ENCODE data around the gene CA5A.
"Not testable (repeated sequence)": the region's sequence is repeated elsewhere in the genome, so short reads cannot be mapped to it uniquely, and the experiment has no call there.

CA5A gene

DNA sequence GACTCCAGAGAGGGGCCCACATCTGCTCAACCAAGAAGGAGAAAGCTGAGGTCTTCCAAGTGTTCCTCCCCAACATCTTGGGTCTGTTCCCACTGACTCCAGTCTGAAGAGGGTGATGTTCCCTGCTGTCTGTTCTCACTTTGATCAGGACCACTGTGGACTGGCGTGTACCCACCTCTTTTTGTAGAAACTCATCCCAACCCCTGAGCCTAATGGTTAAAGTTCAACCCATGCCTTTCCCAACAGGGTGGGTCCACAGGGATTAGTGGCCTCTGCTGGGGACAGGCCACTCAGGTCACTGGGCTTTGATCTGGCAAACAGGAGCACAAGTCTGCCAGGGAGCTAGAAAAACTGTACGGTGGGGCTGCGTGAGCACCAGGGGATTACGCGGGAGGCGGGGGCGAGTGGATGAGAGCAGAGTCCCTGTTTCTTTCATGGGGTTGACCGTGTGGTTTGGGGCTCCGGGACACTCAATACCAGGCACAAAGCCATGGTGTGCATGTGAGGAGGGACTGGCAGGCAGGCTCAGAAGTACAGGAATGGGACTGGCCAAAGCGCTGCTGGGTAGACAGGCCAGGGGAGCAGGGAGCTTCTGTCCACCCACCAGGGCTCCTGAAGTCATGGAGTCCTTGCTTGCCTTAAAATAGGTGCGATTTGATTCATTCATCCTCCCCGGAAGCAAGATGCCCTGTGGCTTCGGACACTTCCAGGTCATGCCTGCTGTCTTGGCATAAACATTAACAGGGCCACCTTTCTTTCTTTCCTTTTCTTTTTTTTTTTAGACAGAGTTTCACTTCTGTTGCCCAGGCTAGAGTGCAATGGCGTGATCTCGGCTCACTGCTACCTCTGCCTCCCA, at the start of gene CA5A:
Gene CA5A, minus strand, starts transcription at position 155 of the 856 bp plus-strand sequence. Its CDS starts 79 bp downstream, at position 76.
- DNase-seq (ENCODE audit: low read depth in 2 of 2) = no peak

DNA sequence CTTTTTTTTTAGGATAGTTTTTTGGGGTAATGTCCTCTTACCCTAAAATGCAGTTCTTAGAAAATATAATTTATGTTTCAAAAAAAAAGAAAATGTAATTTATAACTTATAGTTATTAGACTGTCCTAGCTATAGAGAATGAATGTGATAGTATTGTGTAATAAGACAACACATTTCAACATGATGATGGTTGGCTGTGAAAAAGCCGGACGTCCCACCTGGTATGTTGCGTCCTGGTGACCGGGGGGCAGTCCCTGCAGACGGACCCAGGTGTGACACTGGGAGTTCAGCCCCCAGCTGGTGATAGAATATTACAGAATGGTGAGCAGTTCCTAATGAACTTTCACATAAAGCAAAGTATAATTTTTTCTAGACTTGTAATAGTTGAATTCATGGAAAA, 49.2 kb upstream of the CA5A start:
- DNase-seq (ENCODE audit: low read depth in 2 of 2) = not testable (repeated sequence)

DNA sequence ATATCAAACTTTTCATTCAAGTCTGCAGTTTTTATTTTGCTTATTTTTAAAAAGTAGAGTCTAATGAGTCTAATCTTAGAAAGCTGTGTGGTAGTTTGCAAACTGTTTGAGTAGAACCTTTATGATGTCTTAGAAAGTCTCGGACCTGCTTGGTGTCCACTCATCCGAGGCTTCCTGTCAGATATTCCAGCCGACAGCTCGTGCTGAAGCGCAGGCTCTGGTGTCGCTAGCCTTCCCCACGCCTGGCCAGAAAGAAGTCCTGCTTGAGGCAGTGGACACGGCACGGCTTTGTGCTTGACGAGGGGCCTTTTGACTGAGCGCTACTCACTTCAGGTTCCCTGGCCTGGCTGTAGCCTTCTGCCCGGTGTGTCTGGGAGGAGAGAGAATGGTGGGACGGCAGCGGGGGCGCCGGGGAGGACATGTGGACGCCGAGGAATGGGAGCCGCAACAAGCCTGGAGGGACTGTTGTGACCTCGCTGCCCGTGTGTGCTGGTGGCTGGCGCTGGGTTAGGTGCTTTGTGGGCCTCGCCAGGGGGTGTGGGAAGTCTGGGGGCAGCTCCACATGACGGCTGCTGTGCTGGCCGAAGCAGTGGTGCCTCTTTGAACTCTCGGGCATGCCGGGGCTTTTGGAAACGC, 48.4 kb upstream of the CA5A start:
- no peak for DNase-seq (ENCODE audit: low read depth in 2 of 2)

DNA sequence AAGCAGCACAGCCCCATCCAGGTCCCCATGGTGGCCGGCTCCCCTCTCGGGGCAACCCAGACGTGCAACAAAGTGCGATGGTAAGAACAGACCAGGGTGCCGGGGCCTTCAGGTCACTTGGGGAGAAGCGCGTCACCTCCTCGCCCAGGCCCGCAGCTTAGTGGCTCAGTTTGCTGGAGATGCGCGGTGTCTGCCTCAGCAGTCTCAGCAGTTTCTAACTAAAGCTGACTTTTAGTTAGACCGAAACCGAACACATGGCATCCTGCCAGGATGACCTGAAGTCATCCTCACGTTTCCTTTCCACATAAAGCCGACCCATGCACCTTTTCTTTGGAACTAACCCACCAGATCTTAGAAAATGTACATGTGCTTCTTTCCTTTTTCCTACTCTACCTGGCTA, 47.9 kb upstream of the CA5A start:
- DNase-seq (ENCODE audit: low read depth in 2 of 2) = not testable (repeated sequence)

DNA sequence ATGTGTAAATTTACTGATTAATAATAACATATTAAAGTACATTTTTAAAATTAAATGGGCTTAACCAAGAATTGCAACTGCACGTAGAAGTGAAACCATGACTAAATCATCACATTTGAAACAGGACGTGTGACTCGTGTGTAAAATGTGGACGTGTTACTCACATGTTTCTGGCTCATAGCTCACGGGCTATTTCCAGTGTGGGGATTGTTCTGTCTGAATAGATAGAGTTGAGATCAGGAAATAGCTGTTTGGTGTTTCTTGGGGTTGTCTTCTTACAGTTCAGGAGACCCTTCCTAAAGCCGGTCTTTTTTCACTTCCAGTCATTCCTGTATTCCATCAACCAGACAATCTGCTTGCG, 47.4 kb upstream of the CA5A start:
- DNase-seq (ENCODE audit: low read depth in 2 of 2) = not testable (repeated sequence)

DNA sequence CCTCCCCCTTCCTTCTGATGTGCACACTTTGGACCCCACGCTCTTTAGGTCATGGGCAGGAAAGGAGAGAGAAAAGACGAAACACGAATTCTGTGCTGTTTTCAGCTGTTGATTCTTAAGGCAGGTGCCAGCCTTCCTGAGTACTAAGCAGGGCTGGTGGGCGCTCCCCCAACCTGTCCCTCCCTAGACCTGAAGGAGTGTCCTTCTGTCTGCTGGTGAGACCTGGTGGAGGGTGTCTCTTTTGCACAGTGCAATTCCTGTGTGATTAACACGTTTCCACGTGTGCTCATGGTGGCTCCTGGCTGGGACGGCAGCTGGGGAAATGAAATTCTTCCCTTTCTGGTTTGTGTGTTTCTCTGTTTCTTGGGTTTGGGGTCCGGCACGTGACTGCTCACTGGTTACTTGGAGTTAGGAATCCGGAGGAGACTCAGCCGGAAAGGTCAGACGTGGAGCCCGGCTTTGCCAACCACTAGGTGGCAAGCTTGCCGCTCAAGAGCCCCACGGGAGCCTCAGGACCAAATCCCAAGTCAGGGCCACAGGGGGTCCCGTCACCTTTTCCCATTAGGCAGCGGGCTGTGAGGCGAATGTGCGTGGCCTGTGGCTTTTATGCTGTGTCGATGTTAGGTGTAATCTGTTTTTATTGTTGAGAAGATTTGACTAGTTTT, 46.9 kb upstream of the CA5A start:
- DNase-seq (ENCODE audit: low read depth in 2 of 2) = not testable (repeated sequence)

DNA sequence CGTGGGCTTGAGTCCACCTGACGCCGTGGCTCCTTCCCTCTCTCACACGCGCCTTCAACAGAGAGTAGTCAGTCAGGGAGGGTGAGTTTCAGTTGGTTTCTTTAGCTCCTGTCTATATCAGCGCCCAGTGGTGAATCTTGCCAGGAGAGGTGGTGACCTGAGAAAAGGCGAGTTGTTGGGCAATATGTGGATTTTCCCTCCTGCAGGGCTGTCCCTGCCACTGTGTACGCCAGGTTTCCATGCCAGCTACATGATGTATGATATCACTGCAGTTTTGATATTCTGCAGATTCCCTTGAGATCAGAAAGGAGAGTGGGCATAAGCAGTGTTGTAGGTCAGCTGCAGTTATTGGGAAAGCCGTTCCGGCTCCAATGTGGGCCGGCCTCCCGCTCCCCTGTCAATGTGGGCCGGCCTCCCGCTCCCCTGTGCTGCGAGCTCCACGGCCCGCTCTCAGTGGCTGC, 46.3 kb upstream of the CA5A start:
- DNase-seq (ENCODE audit: low read depth in 2 of 2) = no peak

DNA sequence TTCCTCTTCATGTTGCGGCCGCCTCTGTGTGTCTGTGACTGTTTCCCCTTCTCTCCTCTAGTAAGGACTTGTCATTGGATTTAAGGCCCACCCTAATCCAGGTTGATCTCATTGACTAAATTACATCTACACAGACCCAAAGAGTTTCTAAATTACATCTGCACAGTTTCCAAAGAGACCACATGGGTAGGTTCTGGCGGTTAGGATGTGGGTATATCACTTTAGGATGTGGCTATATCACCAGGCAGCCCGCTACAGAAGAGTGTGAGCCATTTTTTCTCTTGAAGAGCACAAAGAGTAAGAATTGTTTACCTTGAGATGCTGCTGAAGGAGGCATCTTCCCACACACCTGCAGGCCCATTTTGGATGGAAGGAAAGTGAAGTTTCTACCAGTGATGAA, 45.0 kb upstream of the CA5A start:
- DNase-seq (ENCODE audit: low read depth in 2 of 2) = not testable (repeated sequence)

DNA sequence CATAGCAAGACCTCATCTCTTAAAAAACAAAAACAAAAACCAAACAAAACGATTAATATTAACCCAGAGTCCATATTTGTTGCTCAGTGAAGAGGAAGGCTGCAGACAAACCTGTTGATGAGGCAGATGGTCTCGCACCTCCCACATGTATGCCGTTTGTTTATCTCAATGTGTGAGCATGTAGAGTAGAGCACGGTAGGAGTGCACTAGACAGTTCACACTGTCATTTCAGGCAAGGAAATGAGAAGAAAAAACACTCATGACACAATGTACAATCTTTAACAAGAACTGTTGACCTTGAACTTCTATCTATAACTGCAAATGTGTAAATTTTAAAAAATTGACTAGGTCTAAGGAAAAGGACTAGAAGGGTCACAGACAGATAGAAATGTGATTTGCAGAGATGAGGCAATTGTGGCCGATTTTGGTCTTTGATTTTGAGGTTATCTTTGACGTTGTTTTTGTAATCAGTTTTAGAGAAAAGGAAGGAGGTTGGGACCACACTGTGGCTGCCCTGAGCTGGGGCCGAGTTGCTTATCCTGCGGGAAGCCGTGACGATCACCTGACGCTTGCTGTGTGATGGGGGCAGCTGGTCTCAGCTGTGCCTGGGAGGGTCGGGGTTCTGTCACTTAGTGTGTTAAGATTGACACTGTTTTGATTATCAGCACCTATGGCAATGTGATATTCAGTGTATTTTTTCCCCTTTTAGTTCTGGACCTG, 43.7 kb upstream of the CA5A start:
- DNase-seq (ENCODE audit: low read depth in 2 of 2) = not testable (repeated sequence)

DNA sequence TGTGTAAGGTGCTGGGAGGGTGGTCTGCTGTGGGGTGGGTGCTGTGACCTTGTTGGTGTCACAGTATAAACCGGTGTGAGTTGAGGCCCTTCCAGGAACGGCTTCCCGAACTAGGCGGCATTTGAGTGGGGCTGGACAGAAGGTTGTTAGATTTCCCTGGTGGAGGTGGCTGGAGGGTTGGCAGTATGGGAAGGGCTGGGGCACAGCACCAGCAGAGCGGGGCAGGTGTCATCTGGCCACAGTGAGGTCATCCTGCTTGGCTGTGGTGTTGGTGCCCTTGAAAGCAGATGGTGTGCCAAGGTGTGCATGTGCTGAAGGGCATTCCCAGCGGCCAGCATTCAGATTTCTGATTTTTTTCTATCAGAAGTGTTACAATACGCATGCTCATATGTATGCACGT, 43.0 kb upstream of the CA5A start:
- no peak for DNase-seq (ENCODE audit: low read depth in 2 of 2)

DNA sequence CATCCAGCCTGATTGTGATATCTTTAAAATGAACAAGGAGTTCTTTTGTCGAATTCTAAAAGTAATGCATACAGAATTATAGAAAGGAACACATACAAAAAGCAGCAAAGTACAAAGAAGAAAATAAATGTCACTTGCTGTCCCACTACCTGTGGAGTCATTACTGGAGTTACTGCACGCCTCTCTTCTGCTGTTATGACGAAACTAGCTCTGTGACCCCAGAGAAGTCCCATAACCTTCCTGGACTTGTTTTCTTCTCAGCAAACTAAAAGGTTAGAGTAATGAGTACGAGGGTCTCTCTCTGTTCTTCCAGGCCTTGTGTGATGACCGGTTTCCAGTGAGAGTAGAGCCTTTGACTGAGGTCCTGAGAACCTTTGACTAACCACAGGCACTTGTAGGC, 41.8 kb upstream of the CA5A start:
- no peak for DNase-seq (ENCODE audit: low read depth in 2 of 2)

DNA sequence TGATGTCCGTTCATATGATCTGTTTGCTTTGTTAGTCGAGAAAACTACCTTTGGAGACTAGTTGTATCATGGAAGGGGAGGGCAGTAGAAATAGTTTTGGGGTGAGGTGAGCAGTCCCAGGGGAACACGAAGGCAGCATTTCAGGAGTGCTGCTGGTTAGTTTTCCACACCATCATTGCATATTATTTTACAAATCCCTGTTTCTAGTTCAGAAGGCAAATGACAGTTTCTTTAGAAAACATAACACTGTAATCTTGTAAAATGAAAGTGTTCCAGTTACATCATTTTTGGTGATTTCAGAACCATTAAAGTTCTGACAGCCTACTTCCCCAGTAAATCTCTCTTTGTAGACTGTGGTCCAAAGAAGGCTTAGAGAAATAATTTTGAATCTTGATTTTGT, 40.3 kb upstream of the CA5A start:
- peak in 1 of 2 experiments; percentile 47 for DNase-seq (ENCODE audit: low read depth in 2 of 2)

DNA sequence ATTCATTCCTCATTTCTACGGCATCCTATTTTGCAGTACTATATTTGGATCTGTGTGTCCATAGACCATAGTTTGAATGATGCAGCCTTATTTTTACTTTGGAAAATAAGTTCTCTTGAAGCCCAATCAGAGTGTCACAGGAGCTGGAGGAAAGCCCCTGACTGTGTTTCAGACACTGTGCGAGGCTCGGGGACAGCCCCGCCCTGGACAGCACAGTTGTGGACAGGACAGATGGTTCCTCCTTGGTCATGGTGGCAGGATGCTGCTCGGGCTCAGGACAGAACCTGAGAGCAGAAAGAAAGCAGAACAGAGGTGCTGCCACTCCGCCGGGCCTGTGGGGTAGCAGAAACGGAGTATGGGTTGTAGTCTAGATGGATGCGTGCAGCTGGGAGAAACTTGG, 37.8 kb upstream of the CA5A start:
- DNase-seq (ENCODE audit: low read depth in 2 of 2) = no peak

DNA sequence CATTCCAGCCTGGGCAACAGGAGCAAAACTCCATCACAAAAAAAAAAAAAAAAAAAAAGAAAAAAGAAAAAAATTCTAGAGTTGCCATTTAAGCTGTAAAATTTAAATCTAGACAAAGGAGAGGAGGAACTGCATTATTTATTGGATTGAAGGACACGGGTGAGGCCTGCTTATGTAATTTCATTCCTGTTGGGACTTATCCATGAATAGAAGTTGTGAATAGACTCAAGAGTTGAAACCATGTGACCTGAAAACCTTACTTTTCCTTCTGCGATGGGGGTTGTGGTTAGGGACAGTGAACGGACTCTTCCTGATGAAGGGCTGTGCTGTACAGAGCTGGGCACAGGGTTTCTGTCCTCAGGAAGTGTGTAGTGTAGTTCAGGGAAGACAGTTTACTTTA, 37.4 kb upstream of the CA5A start:
- no peak for DNase-seq (ENCODE audit: low read depth in 2 of 2)

DNA sequence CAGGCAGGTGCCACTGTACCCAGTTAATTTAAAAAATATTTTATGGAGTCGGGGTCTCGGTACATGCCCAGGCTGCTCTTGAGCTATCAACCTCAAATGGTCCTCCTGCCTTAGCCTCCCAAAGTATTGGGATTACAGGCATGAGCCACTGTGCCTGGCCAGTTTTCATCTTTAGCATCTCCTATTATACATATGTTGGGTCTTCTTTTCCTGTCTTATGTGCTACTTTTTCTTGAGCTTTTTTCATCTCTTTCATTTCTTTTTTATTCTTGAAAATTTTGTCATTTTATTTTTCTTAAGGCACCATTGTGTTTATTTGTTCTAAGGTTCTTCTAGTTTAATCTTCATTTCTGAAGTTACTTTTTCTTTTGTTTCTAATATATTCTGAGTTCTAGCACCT, 35.6 kb upstream of the CA5A start:
- no peak for DNase-seq (ENCODE audit: low read depth in 2 of 2)

DNA sequence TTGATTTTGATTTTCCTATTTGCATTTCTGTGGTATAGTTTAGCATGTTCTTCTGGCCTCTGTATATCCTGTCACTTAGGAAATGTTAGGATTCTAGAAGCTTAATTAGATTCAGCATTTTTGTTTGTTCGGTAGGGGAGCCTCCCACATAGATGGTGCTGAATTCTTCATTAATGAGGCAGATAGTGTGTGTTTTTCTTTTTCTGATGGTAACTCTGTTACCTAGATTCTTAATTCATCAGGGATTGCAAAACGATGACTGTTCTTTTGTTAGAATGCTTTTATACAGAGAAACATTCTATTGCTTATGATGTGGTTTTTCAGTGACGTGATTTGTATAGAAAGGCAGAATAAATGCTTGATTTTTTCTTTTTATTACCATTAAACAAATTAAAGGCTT, 33.9 kb upstream of the CA5A start:
- DNase-seq (ENCODE audit: low read depth in 2 of 2) = no peak

DNA sequence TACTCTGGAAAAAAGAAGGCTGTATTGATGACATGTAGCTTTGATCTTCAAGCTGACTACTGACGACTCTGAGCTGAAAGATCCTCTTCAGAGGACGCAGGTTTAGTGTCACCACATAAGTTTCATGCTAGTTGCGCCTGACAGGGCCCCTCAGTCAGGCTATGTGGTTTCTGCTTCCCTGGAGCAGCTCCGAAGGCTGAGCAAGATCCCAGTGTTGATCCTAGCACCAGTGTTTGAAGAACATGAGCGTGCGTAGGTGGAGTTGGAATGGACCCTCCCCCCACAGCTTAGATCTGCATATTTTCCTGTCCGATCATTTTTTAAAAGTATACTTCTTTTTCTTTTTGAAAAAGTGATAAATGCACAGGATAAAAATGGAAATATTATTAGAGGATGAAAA, 32.2 kb upstream of the CA5A start:
- DNase-seq (ENCODE audit: low read depth in 2 of 2) = no peak

DNA sequence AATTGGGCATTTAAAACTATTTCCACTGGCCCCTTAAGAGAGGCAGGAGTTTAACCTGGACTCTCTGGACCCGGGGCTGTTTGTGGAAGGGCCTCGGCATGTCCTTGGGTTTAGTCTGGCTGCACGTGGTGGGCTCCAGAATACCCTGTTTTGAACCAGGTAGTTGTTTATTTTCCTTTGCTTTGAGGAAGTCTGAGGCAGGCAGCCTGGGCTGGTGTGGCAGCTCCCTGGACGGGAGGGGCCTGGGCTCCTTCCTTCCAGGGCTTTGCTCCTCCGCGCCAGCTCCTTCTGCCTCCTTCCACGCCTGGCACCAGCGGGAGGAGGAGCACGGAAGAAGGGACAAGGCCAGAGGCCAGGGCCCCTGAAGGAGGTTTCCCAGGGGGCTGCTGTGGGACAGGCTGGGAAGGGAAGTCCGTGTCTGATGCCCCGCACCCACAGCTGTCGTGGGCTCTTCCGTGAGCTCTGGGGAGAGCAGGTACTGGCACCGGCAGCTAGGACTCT, 30.4 kb upstream of the CA5A start:
- DNase-seq (ENCODE audit: low read depth in 2 of 2) = no peak

DNA sequence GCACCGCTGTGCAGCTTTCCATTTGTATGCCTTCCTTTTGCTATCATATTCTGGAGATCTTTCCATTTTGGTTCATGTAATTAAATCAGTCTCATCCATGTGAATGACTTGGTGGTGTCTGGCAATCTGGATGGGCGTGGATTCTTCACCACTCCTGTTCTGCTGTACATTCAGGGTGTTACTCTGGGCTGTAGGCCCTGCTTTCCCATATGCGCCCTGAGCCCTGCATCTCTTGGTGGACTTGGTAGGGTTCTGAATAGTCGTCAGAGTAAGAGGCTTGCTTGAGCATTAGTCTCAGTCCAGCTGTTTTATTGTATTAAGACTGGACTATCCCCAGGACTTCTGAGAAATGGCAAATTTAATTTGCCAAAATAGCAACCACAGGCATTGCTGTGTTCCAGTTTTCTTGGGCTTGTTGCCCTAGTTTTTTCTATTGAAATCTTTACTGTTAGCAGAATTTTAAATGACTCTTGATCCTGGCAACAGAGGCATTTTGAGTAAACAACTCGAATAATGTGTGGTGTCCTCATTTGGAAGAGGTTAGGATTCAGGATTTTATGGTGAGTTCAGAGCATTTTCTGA, 29.8 kb upstream of the CA5A start:
- DNase-seq (ENCODE audit: low read depth in 2 of 2) = no peak

DNA sequence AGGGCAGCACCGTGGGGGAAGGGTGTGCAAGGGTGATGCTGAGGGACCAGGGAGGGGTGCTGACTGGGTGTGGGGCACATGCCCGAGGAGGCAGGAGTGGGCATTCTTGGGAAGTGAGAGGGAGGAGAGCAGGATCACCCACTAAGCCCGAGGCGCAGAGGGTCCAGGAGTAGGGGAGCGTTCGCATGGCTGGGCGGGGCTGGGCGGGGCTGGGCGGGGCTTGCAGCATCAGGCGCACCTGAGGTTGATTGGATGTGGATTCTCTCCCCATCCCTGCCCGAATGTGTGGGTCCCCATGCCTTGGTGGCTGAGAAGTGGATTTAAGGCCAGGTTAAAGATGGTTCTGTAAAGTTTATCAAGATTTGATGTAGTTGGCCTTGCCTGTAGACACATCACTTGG, 29.1 kb upstream of the CA5A start:
- no peak for DNase-seq (ENCODE audit: low read depth in 2 of 2)

DNA sequence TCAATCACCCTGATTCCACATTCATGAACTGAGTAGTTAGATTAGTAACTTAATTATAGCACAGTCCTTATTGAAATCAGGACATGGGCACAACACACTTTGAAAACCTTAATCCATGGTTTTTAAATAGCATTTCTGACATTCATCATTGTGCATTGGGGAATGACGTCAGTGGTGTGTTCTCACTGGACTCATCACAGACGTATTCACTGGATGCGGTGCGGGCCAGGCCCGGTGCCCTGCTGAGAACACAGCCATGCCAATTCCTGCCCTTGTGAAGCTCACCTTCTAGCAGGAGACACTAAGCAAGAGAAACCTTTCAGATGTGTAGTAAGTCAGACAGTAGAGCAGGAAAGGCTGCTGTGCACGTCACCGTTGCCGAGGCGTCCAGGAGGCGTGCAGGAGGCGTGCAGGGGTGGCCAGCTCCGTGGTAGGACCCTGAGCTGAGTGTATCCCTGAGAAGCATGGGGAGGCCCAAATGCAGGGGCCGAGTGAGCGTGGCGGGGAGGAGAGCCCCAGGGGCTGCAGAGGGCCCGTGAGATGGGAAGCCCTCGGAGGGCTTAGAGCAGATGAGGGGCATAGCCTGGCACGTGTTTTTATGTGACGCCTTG, 27.8 kb upstream of the CA5A start:
- no peak for DNase-seq (ENCODE audit: low read depth in 2 of 2)

Data from fibroblast of skin of left biceps (primary cell).